Measurements from ENCODE around the gene CPAMD8. TPM values are rescaled to one million over a fixed set of nuclear protein-coding genes. Genes with fewer than 3 reads are reported as not detected.

The CPAMD8 gene
- total RNA-seq, 1 donor, result 0.18 TPM

DNA sequence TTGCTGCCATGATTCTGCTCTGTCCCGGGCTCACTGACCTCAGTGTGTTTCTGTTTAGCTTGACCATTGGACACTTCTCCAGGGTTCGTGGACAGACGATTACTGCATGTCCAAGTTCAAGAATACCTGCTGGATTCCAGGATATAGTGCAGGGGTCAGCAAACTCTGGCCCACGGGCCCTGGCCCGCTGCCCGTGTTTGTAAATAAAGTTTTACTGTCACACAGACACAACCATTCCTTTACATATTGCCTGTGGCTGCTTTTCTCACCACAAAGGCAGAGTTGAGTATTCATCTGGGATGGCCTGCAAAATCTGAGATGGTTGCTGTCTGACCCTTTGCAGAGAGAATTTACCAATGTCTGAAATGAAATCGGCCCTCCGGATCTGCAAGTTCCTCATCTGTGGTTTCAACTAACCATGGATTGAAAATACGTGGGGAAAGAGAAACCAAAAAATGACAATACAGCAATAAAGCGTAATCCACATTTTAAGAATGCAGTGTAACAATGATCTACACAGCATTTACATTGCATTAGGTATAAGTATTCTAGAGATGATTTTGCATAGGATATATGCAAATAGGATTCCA, 163.7 kb downstream of the CPAMD8 start:
- no peak for DNase-seq (ENCODE audit: low read depth)
- H3K4me3 ChIP-seq (ENCODE audit: low read depth, low read length), result no peak overlapping the region
- TF ChIP-seq, protein P1, sequence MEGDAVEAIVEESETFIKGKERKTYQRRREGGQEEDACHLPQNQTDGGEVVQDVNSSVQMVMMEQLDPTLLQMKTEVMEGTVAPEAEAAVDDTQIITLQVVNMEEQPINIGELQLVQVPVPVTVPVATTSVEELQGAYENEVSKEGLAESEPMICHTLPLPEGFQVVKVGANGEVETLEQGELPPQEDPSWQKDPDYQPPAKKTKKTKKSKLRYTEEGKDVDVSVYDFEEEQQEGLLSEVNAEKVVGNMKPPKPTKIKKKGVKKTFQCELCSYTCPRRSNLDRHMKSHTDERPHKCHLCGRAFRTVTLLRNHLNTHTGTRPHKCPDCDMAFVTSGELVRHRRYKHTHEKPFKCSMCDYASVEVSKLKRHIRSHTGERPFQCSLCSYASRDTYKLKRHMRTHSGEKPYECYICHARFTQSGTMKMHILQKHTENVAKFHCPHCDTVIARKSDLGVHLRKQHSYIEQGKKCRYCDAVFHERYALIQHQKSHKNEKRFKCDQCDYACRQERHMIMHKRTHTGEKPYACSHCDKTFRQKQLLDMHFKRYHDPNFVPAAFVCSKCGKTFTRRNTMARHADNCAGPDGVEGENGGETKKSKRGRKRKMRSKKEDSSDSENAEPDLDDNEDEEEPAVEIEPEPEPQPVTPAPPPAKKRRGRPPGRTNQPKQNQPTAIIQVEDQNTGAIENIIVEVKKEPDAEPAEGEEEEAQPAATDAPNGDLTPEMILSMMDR (IDR thresholded peaks at IDR 0.05; ENCODE audit: insufficient read depth, low read length), result no peak

DNA sequence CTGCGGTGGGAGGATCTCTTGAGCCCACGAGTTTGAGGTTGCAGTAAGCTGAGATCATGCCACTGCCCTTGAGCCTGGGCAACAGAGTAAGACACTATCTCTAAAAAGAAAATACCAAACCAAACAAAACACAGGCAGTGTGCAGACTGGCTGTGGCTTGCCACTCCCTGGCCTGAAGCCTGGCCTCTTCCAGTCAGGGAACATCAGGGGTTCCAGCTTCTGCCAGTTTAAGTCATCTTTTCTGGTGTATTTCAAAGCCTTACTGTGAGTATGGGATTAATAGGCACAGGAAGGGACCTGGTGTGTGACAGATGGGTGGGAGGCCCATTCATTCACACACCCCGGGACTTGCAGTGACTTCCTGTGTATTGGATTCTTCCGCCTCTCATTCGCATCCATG, 164.8 kb downstream of the CPAMD8 start:
- DNase-seq (ENCODE audit: low read depth), result no peak
- H3K4me3 ChIP-seq (ENCODE audit: low read depth, low read length), result no peak overlapping the region
- TF ChIP-seq, protein P1 (IDR thresholded peaks at IDR 0.05; ENCODE audit: insufficient read depth, low read length), result no peak

- TF ChIP-seq, protein P1 (IDR thresholded peaks at IDR 0.05; ENCODE audit: insufficient read depth, low read length), result no peak
- H3K4me3 ChIP-seq (ENCODE audit: low read depth, low read length), result no peak overlapping the region
- DNase-seq (ENCODE audit: low read depth), result no peak
These were observed 165.6 kb downstream of the CPAMD8 start for GRCh38 chr19:16861011-16861410.

DNA sequence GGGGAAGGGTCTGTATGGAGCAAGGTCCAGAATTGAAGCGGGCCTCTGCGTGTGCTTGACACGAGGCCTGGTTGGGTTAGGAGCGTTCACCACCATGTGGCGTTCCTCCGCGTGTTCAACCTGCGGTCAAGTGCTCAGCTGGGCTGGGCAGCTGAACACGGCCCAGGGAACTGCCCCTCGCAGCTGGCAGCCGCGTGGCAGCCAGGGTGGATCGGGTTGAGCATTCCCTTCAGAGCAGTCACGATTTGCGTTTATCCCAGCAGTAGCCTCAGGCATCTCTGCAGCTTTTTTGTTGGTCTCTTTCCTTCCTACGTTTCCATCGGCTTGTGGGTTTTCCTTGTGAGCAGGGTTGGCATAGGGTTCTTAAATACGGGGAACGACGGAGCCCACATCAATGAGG, 166.5 kb downstream of the CPAMD8 start:
- TF ChIP-seq, protein P1 (IDR thresholded peaks at IDR 0.05; ENCODE audit: insufficient read depth, low read length), result no peak
- no peak overlapping the region for H3K4me3 ChIP-seq (ENCODE audit: low read depth, low read length)
- no peak for DNase-seq (ENCODE audit: low read depth)

DNA sequence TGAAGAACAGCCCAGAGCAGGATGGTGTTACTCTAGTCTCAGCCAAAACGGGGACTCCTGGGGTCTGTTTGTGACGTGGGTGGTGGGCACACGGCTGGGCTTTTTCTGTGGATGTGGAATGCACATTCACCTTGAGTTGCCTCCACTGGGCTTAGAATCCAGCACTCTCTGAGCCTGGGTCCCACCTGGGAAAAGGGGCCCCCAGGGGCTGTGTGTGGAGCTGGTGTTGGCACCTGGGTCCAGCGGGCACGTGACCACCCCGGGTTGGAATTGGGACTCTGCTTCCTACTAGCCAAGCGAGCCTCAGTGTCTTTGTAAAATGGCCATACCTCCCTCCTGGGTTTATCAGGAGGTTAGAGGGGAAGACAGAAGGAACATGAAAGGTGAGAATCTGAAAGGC, 167.0 kb downstream of the CPAMD8 start:
- no peak for DNase-seq (ENCODE audit: low read depth)
- TF ChIP-seq, protein P1 (IDR thresholded peaks at IDR 0.05; ENCODE audit: insufficient read depth, low read length), result no peak
- H3K4me3 ChIP-seq (ENCODE audit: low read depth, low read length), result no peak overlapping the region

DNA sequence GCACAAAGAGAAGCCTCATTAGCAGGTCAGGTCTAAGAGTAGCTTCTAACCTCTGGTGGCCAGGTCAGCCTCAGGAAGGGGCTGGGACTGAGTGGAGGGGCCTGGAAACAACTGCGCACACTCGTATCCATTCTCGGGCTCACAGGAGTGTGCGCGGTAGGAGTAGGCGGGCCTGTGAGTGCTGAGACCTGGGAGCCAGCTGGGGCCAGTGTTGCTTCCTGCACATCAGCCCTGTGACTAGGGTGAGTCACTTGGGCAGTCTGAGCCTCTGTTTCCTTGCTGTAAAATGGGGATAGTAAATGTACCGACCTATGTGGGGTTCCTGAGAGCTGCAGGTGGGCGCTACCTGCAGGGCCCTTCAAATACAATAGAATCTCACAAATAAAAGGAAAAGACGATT, 170.5 kb downstream of the CPAMD8 start:
- no peak overlapping the region for H3K4me3 ChIP-seq (ENCODE audit: low read depth, low read length)
- TF ChIP-seq, protein P1 (IDR thresholded peaks at IDR 0.05; ENCODE audit: insufficient read depth, low read length), result no peak
- no peak for DNase-seq (ENCODE audit: low read depth)

DNA sequence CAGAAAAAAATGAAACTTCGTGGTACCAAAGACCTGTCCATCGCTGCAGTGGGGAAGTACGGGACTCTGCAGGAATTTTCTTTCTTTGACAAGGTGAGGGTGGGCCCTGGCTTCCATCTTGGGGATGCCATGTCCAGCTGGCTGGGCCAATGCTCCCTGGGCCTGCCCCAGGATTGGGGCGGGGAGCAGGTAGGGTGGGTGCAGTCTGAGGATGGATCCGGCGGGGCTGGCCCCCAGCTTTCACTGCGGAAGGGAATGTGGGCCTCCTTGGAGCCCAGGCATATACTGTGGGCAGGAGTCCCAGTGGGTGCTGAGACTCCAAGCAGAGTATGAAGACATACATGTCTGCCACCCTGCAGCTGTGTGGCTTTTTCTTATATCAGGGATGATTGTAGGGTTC, 173.5 kb downstream of the CPAMD8 start:
- TF ChIP-seq, protein P1 (IDR thresholded peaks at IDR 0.05; ENCODE audit: insufficient read depth, low read length), result no peak
- H3K4me3 ChIP-seq (ENCODE audit: low read depth, low read length), result no peak overlapping the region
- no peak for DNase-seq (ENCODE audit: low read depth)
